H9 (cell line): ENCODE data around the gene IMMP2L. TPM values are rescaled to one million over a fixed set of nuclear protein-coding genes. Genes with fewer than 3 reads are reported as not detected.

Source experiments
- DNase-seq: peaks from one replicate; pipeline ENCODE4 v3.0.0-alpha.2; 2017
- H2AFZ ChIP-seq: one replicate; pipeline ENCODE4 v1.6.1; 2013; ENCODE audit warnings: mild to moderate bottlenecking, low read length, control low read depth, moderate library complexity
- H2AK5ac ChIP-seq: 2 replicates; pipeline ENCODE4 v1.6.1; 2013; ENCODE audit warnings: low read length, control low read depth, mixed read lengths; ENCODE audit not compliant: insufficient read length
- H2BK120ac ChIP-seq: one replicate; pipeline ENCODE4 v1.6.1; 2013; ENCODE audit warnings: low read depth, mild to moderate bottlenecking, low read length, control low read depth, inconsistent platforms; ENCODE audit not compliant: poor library complexity, severe bottlenecking
- H2BK12ac ChIP-seq: 2 replicates; pipeline ENCODE4 v1.6.1; 2013; ENCODE audit warnings: low read length, control low read depth, mixed read lengths, low read depth; ENCODE audit not compliant: insufficient read length
- H2BK15ac ChIP-seq: 2 replicates; pipeline ENCODE4 v1.6.1; 2013; ENCODE audit warnings: low read depth, low read length, control low read depth
- H2BK20ac ChIP-seq: one replicate; pipeline ENCODE4 v1.6.1; 2013; ENCODE audit warnings: low read depth, mild to moderate bottlenecking, low read length, control low read depth, inconsistent platforms; ENCODE audit not compliant: poor library complexity, severe bottlenecking
- H2BK5ac ChIP-seq: 2 replicates; pipeline ENCODE4 v1.6.1; 2013; ENCODE audit warnings: low read length, control low read depth, mixed read lengths; ENCODE audit not compliant: insufficient read length
- H3K14ac ChIP-seq: 2 replicates; pipeline ENCODE4 v1.6.1; 2013; ENCODE audit warnings: low read length, control low read depth; ENCODE audit not compliant: insufficient read depth
- H3K18ac ChIP-seq: 2 replicates; pipeline ENCODE4 v1.6.1; 2013; ENCODE audit warnings: low read depth, mild to moderate bottlenecking, mixed read lengths, low read length, control low read depth; ENCODE audit not compliant: insufficient read length
- H3K23ac ChIP-seq: 2 replicates; pipeline ENCODE4 v1.6.1; 2013; ENCODE audit warnings: low read length, control low read depth, mixed read lengths, low read depth; ENCODE audit not compliant: insufficient read length
- H3K23me2 ChIP-seq: 2 replicates; pipeline ENCODE4 v1.6.1; 2013; ENCODE audit warnings: low read depth, mild to moderate bottlenecking, mixed read lengths, low read length, control low read depth; ENCODE audit not compliant: insufficient read length, poor library complexity, severe bottlenecking
- H3K27ac ChIP-seq: 2 replicates; pipeline ENCODE4 v1.5.1; 2013; ENCODE audit warnings: low read length, control low read depth, mixed read lengths, low read depth; ENCODE audit not compliant: insufficient read length
- H3K27me3 ChIP-seq: 2 replicates; pipeline ENCODE4 v1.6.1; 2013; ENCODE audit warnings: low read length, control low read depth, inconsistent platforms; ENCODE audit not compliant: insufficient read depth
- H3K4ac ChIP-seq: 2 replicates; pipeline ENCODE4 v1.6.1; 2013; ENCODE audit warnings: low read depth, mild to moderate bottlenecking, control low read depth, inconsistent platforms, low read length, moderate library complexity
- H3K4me1 ChIP-seq: 2 replicates; pipeline ENCODE4 v1.6.1; 2013; ENCODE audit warnings: low read length, control low read depth, inconsistent platforms; ENCODE audit not compliant: insufficient read depth
- H3K4me2 ChIP-seq: 2 replicates; pipeline ENCODE4 v1.6.1; 2013; ENCODE audit warnings: low read length, control low read depth, mixed read lengths; ENCODE audit not compliant: insufficient read length, insufficient read depth
- H3K56ac ChIP-seq: 2 replicates; pipeline ENCODE4 v1.6.1; 2013; ENCODE audit warnings: low read depth, mild to moderate bottlenecking, mixed read lengths, low read length, control low read depth; ENCODE audit not compliant: insufficient read length
- H3K79me1 ChIP-seq: 2 replicates; pipeline ENCODE4 v1.6.1; 2013; ENCODE audit warnings: low read depth, mild to moderate bottlenecking, moderate library complexity, low read length, control low read depth, inconsistent platforms; ENCODE audit not compliant: insufficient read depth, poor library complexity, severe bottlenecking
- H3K79me2 ChIP-seq: 2 replicates; pipeline ENCODE4 v1.6.1; 2013; ENCODE audit warnings: low read length, control low read depth, inconsistent platforms; ENCODE audit not compliant: insufficient read depth
- H3K9ac ChIP-seq: 2 replicates; pipeline ENCODE4 v1.6.1; 2013; ENCODE audit warnings: low read length, control low read depth, mixed read lengths; ENCODE audit not compliant: insufficient read length; ENCODE audit errors: extremely low read depth
- H3K9me3 ChIP-seq: one replicate; pipeline ENCODE4 v1.6.1; 2013; ENCODE audit warnings: low read depth, low read length, inconsistent platforms; ENCODE audit not compliant: control insufficient read depth
- H3T11ph ChIP-seq: one replicate; pipeline ENCODE4 v1.6.1; 2013; ENCODE audit warnings: mild to moderate bottlenecking, low read length, control low read depth, inconsistent platforms
- H4K20me1 ChIP-seq: one replicate; pipeline ENCODE4 v1.6.1; 2013; ENCODE audit not compliant: control insufficient read depth, insufficient read length, insufficient read depth
- H4K5ac ChIP-seq: 2 replicates; pipeline ENCODE4 v1.6.1; 2013; ENCODE audit warnings: low read depth, mild to moderate bottlenecking, mixed read lengths, low read length, control low read depth; ENCODE audit not compliant: insufficient read length
- H4K8ac ChIP-seq: replicated peaks from 2 replicates; pipeline ENCODE4 v1.6.1; 2013; ENCODE audit warnings: low read length, control low read depth, mixed read lengths, low read depth; ENCODE audit not compliant: insufficient read length
- H4K91ac ChIP-seq: 2 replicates; pipeline ENCODE4 v1.6.1; 2013; ENCODE audit warnings: low read depth, mild to moderate bottlenecking, moderate library complexity, mixed read lengths, low read length, control low read depth; ENCODE audit not compliant: insufficient read length
- H3K27ac Mint-ChIP-seq, 3 experiments: 2 replicates in 2 of 3; 3 replicates in 1 of 3; pipeline ENCODE4 v1.8.0; 2020 to 2021; ENCODE audit warnings: mixed read lengths in 3 of 3, mild to moderate bottlenecking in 1 of 3, moderate library complexity in 1 of 3
- H3K27me3 Mint-ChIP-seq: 2 replicates; pipeline ENCODE4 v1.8.0; 2021; ENCODE audit warnings: low read depth, mild to moderate bottlenecking, moderate library complexity, mixed read lengths
- H3K36me3 Mint-ChIP-seq, 3 experiments: 2 replicates in 2 of 3; 3 replicates in 1 of 3; pipeline ENCODE4 v1.8.0; 2020 to 2021; ENCODE audit warnings: low read depth in 3 of 3, mixed read lengths in 3 of 3; ENCODE audit not compliant: insufficient read depth in 1 of 3
- H3K4me1 Mint-ChIP-seq, 2 experiments: 2 replicates each; pipeline ENCODE4 v1.8.0; 2020; ENCODE audit warnings: mixed read lengths in 2 of 2
- H3K4me3 Mint-ChIP-seq, 2 experiments: 2 replicates in 1 of 2; 3 replicates in 1 of 2; pipeline ENCODE4 v1.8.0; 2020 to 2021; ENCODE audit warnings: mild to moderate bottlenecking in 2 of 2, mixed read lengths in 2 of 2, moderate library complexity in 1 of 2
- H3K9me3 Mint-ChIP-seq, 2 experiments: 2 replicates in 1 of 2; 3 replicates in 1 of 2; pipeline ENCODE4 v1.8.0; 2020; ENCODE audit warnings: mild to moderate bottlenecking in 2 of 2, mixed read lengths in 2 of 2, moderate library complexity in 1 of 2
- CTCF ChIP-seq: fragments of 200-600 bp; sonication (generic); conservative IDR thresholded peaks from 3 replicates; pipeline ENCODE4 v1.8.0; 2021; ENCODE audit warnings: antibody characterized with exemption, mild to moderate bottlenecking
- WGBS: extraction: QIAGEN DNeasy Blood & Tissue Kit; methylation state at CpG from one replicate; pipeline ENCODE4 v1.1.7; 2013; ENCODE audit warnings: missing lambda C conversion rate, low lambda C conversion rate, mixed read lengths; ENCODE audit not compliant: insufficient read length; ENCODE audit errors: extremely low coverage; 5-methylcytosine and 5-hydroxymethylcytosine counted together
- total RNA-seq: library from RNA; stranded (reverse); gene quantifications from 2 replicates; pipeline ENCODE4 v1.2.1, GENCODE V29; 2021

IMMP2L gene
- total RNA-seq, 1 experiment from 2014 or later: 14.7 TPM

DNA sequence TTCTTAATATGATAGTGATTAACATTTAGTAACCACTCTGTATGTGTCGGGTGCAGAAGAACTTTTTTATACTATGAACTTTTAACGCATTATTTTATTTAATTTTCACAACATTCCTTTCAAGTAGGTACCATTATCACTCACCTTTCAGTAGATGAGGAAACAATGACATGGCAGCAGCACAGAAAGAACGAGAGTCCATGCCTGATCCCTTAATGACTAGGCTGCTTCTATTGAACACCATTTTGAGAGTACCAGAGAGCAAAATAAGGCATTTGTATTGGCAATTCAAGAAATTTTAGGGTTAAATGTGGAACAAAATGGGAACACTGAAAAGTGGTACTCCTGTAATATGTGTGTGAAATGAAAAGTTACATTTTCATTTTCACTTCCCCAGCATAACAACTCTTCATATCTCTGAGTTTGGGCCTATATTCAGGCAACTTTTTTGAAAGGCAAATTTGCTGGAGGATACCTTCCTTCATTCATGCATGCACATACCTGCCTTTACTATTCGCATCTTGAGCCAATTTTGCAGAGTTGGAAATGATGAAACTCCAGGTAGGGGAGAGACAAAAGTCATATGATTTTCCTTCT is 458.5 kb downstream of the IMMP2L start:
- H2BK5ac ChIP-seq: no peak overlapping the region
- WGBS: no CpG with 5 or more reads among the region's 4 CpGs
- H4K91ac ChIP-seq: no peak overlapping the region

More for the DNA sequence above, 458.5 kb downstream of the IMMP2L start:
- Histone ChIP-seq H2BK120ac (no peak overlapping the region), H2AFZ (no peak overlapping the region), H2BK12ac (no peak overlapping the region), H3K79me2 (no peaks in the 10 kb centered on the region), H3K56ac (no peak overlapping the region), H3K14ac (no peak overlapping the region), H3K27me3 (no peaks in the 10 kb centered on the region), H3T11ph (no peak overlapping the region), H3K23me2 (no peaks in the 10 kb centered on the region), H3K9ac (no peak overlapping the region), H3K23ac (no peak overlapping the region), H3K79me1 (no peaks in the 10 kb centered on the region), H2AK5ac (no peak overlapping the region), H4K5ac (no peak overlapping the region), H3K27ac (no peak overlapping the region), H2BK15ac (no peak overlapping the region), H4K20me1 (no peaks in the 10 kb centered on the region), H4K8ac (no peak overlapping the region), H3K9me3 (no peaks in the 10 kb centered on the region), H3K4me2 (no peak overlapping the region), H3K4ac (no peak overlapping the region), H2BK20ac (peak overlapping the region; percentile 26), H3K18ac (no peak overlapping the region), H3K4me1 (no peaks in the 10 kb centered on the region; the same call in 1 of the 2 replicates)
- no peaks in the 10 kb centered on the region; a peak in 1 of 7 replicates for H3K36me3 Mint-ChIP-seq
- no peaks in the 10 kb centered on the region for H3K9me3 Mint-ChIP-seq
- DNase-seq: no peak
- TF ChIP-seq CTCF: no peak
- no peak overlapping the region for H3K27ac Mint-ChIP-seq
- H3K27me3 Mint-ChIP-seq: no peaks in the 10 kb centered on the region
- H3K4me1 Mint-ChIP-seq: peaks cover 33 to 34% of the 10 kb centered on the region in 2 experiments
- H3K4me3 Mint-ChIP-seq: no peak overlapping the region
